Measurements from ENCODE around the gene BZW1. TPM values are rescaled to one million over a fixed set of nuclear protein-coding genes. Genes with fewer than 3 reads are reported as not detected.
"Not testable (repeated sequence)": the region's sequence is repeated elsewhere in the genome, so short reads cannot be mapped to it uniquely, and the experiment has no call there.

The BZW1 gene
- total RNA-seq, 4 donors from 2014 or later, result 253 to 372 (median 274) TPM

DNA sequence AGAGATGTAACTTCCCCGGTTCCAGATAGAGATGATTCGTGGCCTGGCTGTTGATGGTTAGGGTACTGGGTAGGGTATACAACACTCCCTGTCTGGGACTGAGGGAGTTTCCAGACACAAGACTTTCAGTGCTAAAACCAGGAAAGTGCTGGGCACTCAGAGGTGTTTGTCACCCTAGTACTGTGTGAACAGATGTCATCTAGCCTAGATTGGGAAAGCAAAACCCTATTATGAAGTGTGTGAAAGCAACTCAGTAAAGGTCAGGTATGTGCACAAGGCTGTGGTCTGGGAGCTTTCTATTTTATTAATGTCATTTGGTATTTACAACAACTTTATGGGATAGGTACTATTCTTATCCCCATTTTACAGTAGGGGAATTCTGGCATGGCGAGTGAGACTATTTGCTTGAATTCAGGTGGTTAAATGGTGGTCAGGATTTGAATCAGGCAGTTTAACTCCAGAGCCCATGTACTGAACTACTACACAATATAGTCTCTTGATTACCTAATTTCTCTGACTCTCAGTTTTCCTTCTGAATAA, 2.6 kb downstream of the BZW1 start:
- Histone ChIP-seq H3K36me3 (peaks cover 14 to 54% of the 10 kb centered on the region in 2 donors), H3K27me3 (no peaks in the 10 kb centered on the region), H3K27ac (peak overlapping the region; percentile 96 to 100 (median 98)), H3K9me3 (no peaks in the 10 kb centered on the region), H3K4me1 (peaks cover 10 to 76% (median 28%) of the 10 kb centered on the region in 3 donors), H3K4me3 (peak overlapping the region; percentile 85 to 96)
- no peak for ATAC-seq
- TF ChIP-seq CTCF (IDR thresholded peaks at IDR 0.05) (peak in 1 of 4 experiments; percentile 8), POLR2AphosphoS5 (IDR thresholded peaks at IDR 0.05) (no peak), EP300 (IDR thresholded peaks at IDR 0.05) (no peak), POLR2A (IDR thresholded peaks at IDR 0.05) (no peak)
- WGBS, 2 donors (ENCODE audit: low coverage in 1 of 2), result 63 to 88% methylated on average over 1 to 3 of the region's 3 CpGs

- no peak for TF ChIP-seq CTCF (IDR thresholded peaks at IDR 0.05)
- peak; percentile 33 for TF ChIP-seq POLR2AphosphoS5 (IDR thresholded peaks at IDR 0.05)
- WGBS, 2 donors (ENCODE audit: low coverage in 1 of 2), result 60 to 91% methylated on average over 1 of the region's 1 CpG
- Histone ChIP-seq H3K4me3 (peak overlapping the region in 1 of 2 donors; percentile 85), H3K27ac (peak overlapping the region; percentile 96 to 100 (median 98)), H3K4me1 (peaks cover 10 to 76% (median 28%) of the 10 kb centered on the region in 3 donors), H3K36me3 (peaks cover 14 to 60% of the 10 kb centered on the region in 2 donors), H3K9me3 (no peaks in the 10 kb centered on the region), H3K27me3 (no peaks in the 10 kb centered on the region)
- peak; percentile 35 for ATAC-seq
Measured at GRCh38 chr2:200814917-200815316, 3.2 kb downstream of the BZW1 start.

DNA sequence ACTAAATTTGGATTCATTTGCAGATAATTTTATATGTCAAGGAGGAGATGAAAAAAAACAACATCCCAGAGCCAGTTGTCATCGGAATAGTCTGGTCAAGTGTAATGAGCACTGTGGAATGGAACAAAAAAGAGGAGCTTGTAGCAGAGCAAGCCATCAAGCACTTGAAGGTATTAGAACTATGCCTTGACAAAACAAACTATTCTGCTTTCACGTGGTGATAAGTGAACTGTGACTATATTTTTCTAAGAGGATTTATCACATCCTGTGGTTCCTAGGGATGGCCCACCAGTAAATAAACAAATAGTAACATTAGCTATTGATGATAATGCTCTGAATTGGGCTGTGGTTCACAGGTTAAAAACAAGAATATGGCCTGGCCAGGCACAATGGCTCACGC, 7.0 kb downstream of the BZW1 start:
- not testable (repeated sequence) for H3K4me3 ChIP-seq, ATAC-seq, H3K27me3 ChIP-seq, H3K9me3 ChIP-seq
- Histone ChIP-seq H3K27ac (peak overlapping the region in 1 of 4 donors; percentile 25), H3K4me1 (peaks cover 7 to 51% (median 9%) of the 10 kb centered on the region in 3 donors), H3K36me3 (peaks cover 30 to 82% of the 10 kb centered on the region in 2 donors)
- 65 to 71% methylated on average over 3 of the region's 3 CpGs for WGBS, 2 donors (ENCODE audit: low coverage in 1 of 2)

DNA sequence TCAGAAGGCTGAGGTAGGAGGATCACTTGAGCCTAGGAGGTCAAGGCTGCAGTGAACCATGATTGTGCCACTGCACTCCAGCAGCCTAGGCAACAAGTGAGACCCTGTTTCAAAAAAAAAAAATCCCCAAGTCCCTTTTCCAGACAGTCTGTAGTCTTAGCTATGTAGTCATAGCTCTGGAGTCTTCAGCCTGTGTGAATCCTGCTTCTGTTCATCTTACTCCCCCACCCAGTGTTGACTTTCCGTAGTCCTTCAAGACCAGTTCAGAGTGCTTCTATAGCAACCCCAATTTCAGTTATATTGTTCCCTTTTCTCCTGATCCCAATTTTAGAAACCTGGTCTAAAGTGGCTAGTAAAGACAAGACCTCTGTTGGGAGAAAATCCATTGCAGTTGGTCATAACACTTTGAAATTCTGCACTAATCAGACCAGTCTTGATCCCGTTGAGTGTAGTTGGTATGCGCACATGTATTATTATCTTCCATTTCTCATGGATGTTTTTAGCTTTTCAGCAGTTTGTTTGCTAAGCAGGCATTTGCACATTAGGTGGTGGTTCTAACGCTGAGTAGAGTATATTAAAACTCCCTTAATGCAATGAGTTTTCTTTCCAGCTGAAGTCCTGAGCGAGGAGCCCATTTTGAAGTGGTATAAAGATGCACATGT, 9.0 kb downstream of the BZW1 start:
- 94 to 100% methylated on average over 5 of the region's 5 CpGs for WGBS, 2 donors (ENCODE audit: low coverage in 1 of 2)
- no peak for TF ChIP-seq POLR2AphosphoS5 (IDR thresholded peaks at IDR 0.05)
- no peak for TF ChIP-seq CTCF (IDR thresholded peaks at IDR 0.05)
- TF ChIP-seq EP300 (IDR thresholded peaks at IDR 0.05), result no peak
- no peak for TF ChIP-seq POLR2A (IDR thresholded peaks at IDR 0.05)
- Histone ChIP-seq H3K27me3 (no peaks in the 10 kb centered on the region), H3K9me3 (no peaks in the 10 kb centered on the region), H3K4me1 (peaks cover 0 to 39% (median 0%) of the 10 kb centered on the region in 3 donors), H3K27ac (no peak overlapping the region), H3K4me3 (no peak overlapping the region), H3K36me3 (peaks cover 30 to 78% of the 10 kb centered on the region in 2 donors)
- no peak for ATAC-seq

- no peak for TF ChIP-seq POLR2AphosphoS5 (IDR thresholded peaks at IDR 0.05)
- no peak for TF ChIP-seq POLR2A (IDR thresholded peaks at IDR 0.05)
- TF ChIP-seq CTCF (IDR thresholded peaks at IDR 0.05), result no peak
- TF ChIP-seq EP300 (IDR thresholded peaks at IDR 0.05), result no peak
- no peak for ATAC-seq
- Histone ChIP-seq H3K4me3 (no peak overlapping the region), H3K27me3 (no peaks in the 10 kb centered on the region), H3K4me1 (peaks cover 0 to 35% (median 0%) of the 10 kb centered on the region in 3 donors), H3K27ac (peak overlapping the region in 1 of 4 donors; percentile 4), H3K36me3 (peaks cover 30 to 68% of the 10 kb centered on the region in 2 donors), H3K9me3 (no peaks in the 10 kb centered on the region)
- WGBS, 2 donors (ENCODE audit: low coverage in 1 of 2), result 84% methylated on average over 6 of the region's 6 CpGs; no CpG with 5 or more reads in 1 of the 2 donors
Measured at GRCh38 chr2:200821686-200822245, 10.1 kb downstream of the BZW1 start.
